ENCODE data around the gene LAGE3.

- TF ChIP-seq POLR2A (IDR thresholded peaks at IDR 0.05) (no peak), CTCF (IDR thresholded peaks at IDR 0.05) (no peak)
These were observed 23.0 kb upstream of the LAGE3 start for GRCh38 chrX:154502098-154502497.

Data from body of pancreas (tissue), 4 donors.